SHP77 (cell line): ENCODE data around the gene UNC5A.

ENCODE experiments used
- DNase-seq, 2 experiments: peaks; one replicate each; lab custom pipeline; 2025; lab: John Stamatoyannopoulos, UW

The UNC5A gene

GRCh38 chr5:176800024-176800423, 10.3 kb upstream of the UNC5A start:
- no peak for DNase-seq

- no peak for DNase-seq
These were observed 8.1 kb upstream of the UNC5A start for GRCh38 chr5:176802116-176802784.

- no peak for DNase-seq
These were observed 7.1 kb upstream of the UNC5A start for GRCh38 chr5:176803068-176803942.

GRCh38 chr5:176803943-176804498, 6.3 kb upstream of the UNC5A start:
- no peak for DNase-seq

GRCh38 chr5:176806137-176806536, 4.2 kb upstream of the UNC5A start:
- no peak for DNase-seq

GRCh38 chr5:176809544-176810080, 747 bp upstream of the UNC5A start:
- no peak for DNase-seq

- DNase-seq: no peak
These were observed 535 bp downstream of the UNC5A start for GRCh38 chr5:176810687-176811501.

GRCh38 chr5:176812269-176813259, 2.2 kb downstream of the UNC5A start:
- peak in 1 of 2 experiments; percentile 58 for DNase-seq

GRCh38 chr5:176813587-176814312, 3.4 kb downstream of the UNC5A start:
- DNase-seq: no peak

- no peak for DNase-seq
These were observed 3.9 kb downstream of the UNC5A start for GRCh38 chr5:176814313-176814685.

- no peak for DNase-seq
These were observed 4.6 kb downstream of the UNC5A start for GRCh38 chr5:176814836-176815438.

GRCh38 chr5:176816043-176816745, 5.8 kb downstream of the UNC5A start:
- DNase-seq: peak; percentile 70 to 74

- peak in 1 of 2 experiments; percentile 16 for DNase-seq
These were observed 6.5 kb downstream of the UNC5A start for GRCh38 chr5:176816791-176817347.

GRCh38 chr5:176817369-176817840, 7.0 kb downstream of the UNC5A start:
- DNase-seq: peak; percentile 36 to 50

- DNase-seq: peak in 1 of 2 experiments; percentile 48
These were observed 7.5 kb downstream of the UNC5A start for GRCh38 chr5:176817841-176818377.

- no peak for DNase-seq
These were observed 8.2 kb downstream of the UNC5A start for GRCh38 chr5:176818391-176819098.

- DNase-seq: no peak
These were observed 9.1 kb downstream of the UNC5A start for GRCh38 chr5:176819476-176819875.
